HK-2 (cell line): ENCODE data around the gene FXYD2.
"Not testable (repeated sequence)": the region's sequence is repeated elsewhere in the genome, so short reads cannot be mapped to it uniquely, and the experiment has no call there.

Source experiments
- DNase-seq: peaks from one replicate; pipeline ENCODE4 v3.0.0-alpha.2; 2018; ENCODE audit not compliant: unreplicated experiment

The FXYD2 gene

DNA sequence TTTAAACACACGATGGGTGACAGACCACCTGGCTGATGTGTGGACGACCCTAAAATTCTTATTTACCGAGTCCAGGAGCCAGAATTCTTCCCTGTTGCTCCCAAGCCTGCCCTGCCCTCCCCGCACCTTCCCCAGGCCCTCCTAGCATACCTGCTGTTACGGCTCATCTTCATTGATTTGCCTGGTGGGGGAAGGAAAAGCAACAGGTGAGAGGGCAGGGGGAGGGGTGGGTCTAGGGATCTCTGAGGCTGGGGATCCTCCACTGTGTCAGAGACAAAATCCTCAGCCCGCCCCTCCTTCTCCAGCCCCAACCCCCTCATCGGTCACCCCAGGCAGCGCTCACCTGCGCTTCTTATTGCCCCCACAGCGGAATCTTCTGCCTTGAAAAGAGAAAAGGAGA lies 4.0 kb downstream of the FXYD2 start:
- no peak for DNase-seq

DNA sequence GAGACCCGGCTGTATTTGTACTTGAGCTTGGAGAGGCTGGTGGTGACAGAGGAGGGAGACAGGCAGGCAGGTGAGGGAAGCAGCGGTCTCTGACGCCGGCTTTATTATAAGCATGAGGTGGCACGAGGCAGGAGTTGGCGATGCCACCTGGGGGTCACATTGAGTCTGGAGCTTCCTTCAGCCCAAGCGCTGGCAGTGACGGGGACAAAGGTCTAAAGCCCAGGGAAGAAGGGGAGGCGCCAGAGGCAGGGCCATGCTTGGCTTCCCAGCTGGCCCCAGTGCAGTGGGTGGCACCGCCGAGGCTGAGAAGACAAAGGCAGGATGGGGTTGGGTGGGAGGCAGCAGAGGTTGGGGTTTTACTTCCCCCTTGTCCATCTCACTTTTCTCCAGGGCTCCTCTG lies 4.5 kb downstream of the FXYD2 start:
- DNase-seq = no peak

GRCh38 chr11:117819096-117820040 lies 5.2 kb downstream of the FXYD2 start:
- peak; percentile 71 for DNase-seq

DNA sequence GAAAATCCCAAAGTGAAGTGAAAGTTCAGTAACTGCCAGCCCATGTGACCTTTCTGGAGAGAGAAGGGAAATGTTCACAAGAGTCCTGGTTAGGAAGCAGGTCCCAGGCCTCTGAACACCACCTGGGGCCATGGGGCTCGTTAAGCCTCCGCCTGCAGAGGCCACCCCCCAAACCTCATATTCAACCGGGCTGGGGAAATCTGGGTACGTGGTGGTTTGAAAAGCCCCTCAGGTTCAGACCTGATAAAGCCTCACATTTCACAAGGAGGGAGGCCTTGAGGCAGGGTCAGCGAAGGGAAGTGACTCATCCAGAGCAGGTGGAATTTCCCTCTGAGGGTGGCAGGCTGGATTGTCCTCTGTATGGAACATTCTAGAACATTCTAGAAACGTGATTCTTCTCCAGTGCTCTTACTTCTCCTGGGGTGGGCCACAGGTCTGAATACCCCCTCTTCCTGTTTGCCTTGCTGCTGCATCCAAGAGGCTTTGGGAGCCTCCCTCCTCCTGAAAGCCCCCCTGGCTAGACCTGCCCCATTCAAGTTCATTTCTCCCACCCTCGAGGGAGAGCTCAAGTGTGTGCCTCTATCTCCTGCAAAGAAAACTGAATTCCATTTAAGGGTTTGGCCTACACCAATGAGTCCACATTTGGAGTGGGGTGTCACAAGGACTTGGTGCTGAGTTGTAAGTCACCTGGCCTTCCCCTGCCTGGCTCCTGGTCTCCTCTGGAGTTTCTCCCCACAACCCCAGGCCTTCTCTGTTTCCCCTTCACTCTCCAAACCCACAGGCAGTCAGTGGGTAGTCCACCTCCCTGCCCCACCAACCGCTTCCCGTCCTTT lies 6.3 kb downstream of the FXYD2 start:
- DNase-seq = peak; percentile 57

DNA sequence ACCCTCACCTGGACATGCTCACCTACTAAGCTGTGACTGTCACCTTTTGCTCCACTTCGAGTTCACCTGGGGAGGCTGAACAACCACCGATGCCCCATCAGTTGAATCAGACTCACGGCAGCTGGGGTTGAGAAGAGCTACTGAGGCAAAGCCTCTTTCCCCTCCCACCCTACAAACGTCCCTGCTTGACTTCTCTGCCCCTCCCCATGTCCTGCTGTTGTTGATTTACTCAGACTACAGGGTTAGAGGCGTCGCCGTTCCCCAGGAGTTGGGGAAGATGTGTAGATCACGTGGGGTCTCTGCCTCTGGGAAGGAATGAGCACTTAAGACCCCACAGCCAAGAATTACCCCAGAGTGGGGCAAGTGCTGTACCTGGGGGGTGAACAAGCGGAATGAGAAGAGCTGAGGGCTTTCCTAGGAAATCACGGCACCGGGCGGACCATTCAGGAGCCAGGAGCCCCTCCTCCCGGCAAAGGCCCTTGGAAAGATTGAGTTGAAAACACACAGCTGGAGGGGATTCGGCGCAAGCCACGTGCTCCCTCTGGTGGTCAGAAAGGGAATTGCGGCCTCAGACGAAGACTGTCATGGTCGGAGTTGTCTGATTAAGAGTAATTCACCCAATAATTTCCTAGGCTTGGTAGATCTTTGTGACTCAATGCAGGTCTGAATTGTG lies 7.0 kb downstream of the FXYD2 start:
- DNase-seq = peak; percentile 92

DNA sequence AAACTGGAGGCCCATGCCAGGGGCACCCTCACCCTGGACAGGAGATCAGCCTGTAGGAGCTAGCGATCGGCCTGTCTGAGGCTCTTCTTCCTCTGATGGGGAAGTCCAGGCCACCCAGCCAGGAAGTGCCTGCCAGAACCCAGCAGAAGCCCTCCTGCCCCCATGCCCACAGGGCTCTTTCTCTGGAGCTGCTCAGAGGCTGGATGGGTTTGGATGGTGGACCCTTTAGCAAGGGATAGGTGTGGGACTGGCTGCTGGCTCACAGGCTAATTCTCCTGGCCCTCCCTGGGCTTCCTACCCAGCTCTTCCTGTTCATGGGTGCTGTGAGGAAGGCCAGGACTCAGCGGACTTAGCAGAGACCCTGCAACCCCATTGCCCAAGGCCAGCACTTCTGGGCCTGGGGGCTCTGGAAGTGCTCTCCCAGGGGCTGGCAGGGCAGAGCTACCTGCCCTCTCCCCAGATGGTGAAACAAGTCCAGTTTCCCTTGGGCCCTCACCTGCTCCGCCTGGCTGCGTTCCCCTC lies 7.6 kb downstream of the FXYD2 start:
- peak; percentile 49 for DNase-seq

GRCh38 chr11:117816151-117816741 lies 8.3 kb downstream of the FXYD2 start:
- DNase-seq = peak; percentile 62

- DNase-seq = no peak
These were observed 9.2 kb downstream of the FXYD2 start for GRCh38 chr11:117815262-117815803.

DNA sequence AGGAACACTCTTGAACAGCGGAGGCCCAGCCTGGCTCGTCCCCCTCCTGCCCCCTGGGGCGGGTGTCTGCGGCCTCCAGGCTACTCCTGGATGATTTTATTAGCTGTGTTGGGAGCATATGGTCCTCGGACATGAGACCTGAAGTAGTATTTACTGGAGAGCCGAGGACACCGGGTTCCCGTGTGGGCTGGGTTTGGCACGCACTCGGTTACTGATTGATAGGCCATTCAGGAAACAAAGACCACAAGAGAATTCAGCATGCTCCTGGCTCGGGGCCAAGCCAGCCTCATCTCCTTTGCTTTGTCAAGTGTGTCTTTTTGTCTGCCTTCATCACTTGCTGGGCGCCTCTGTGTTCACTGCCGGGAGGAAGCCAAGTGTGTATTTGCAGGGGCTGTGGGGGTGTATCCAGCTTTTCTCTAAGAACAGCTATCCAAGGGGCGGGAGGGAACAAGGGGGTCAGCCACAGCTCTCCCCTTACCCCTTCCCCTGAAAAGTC lies 9.7 kb downstream of the FXYD2 start:
- DNase-seq = peak; percentile 90

GRCh38 chr11:117814204-117814765 lies 10.3 kb downstream of the FXYD2 start:
- DNase-seq = no peak

DNA sequence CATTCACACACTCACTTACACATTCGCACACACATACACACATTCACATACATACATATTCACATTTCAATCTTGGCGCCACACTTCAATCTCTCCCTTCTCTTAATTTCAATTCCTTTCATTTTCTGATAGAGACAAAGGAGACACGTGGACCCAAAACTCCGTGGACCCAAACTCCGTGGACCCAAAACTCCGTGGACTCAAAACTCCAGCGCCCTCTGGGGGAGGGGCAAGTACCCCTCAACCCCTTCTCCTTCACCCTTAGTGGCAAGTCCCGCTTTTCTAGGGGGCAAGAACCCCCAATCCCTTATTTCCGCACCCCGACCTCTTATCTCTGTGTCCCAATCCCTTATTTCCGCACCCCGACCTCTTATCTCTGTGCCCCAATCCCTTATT lies 14.5 kb downstream of the FXYD2 start:
- DNase-seq = not testable (repeated sequence)

DNA sequence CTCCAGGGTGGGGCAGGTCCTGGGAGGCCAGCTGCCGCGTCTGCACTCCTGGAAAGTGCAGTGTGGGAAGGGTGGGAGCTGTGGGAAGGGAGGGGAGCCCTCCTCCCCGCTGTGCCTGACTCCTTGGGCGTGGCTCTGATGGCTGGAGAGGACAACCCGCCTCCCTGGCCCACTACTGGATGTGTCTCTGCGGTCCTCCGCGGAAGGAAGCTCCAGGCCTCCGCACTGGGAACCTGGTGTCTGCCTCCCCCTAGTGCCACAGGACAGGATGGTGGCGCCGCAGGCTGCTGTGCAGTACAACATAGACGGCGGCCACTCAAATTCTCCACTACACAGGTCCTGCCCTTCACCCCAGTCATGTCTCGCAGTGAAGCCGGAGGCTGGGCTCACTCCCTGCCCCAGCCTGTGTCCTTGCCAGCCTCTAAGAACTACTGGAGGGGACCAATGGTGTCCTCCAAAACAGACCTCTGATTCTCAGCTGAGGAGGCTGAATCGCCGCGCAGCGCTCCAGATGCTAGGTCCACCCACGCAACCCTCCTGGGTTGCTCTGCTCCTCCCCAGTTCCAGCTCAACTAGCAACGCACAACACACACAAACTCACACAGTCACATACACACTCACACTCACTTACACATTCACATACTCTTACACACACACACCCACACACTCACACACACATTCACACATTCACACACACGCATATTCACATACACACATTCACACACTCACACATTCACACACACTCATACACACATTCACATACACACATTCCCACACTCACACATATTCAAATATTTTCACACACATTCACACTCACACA lies 15.1 kb downstream of the FXYD2 start:
- DNase-seq = peak; percentile 8

DNA sequence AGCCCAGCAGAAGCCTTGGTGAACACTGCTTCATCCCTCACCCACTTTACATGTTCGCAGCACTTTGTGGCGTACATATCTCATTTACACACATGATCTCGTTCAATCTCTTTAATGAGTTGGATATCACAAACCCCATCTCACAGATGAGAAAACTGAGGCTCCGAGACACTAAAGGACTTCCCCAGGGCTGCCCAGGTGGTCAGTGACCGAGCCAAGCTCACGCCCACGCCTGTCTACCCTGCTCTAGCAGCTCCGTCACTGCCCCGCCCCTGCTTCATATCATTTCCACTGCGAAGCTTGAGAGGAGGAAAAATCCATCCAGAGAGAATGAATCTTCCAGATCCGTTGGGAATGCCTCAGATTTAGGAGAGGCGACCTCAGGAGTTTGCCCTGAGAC lies 15.8 kb downstream of the FXYD2 start:
- no peak for DNase-seq

- DNase-seq = peak; percentile 34
These were observed 16.8 kb downstream of the FXYD2 start for GRCh38 chr11:117807482-117808327.

- no peak for DNase-seq
These were observed 17.7 kb downstream of the FXYD2 start for GRCh38 chr11:117806846-117807245.

- no peak for DNase-seq
These were observed 19.5 kb downstream of the FXYD2 start for GRCh38 chr11:117805045-117805444.

- DNase-seq = no peak
These were observed 20.6 kb downstream of the FXYD2 start for GRCh38 chr11:117803896-117804295.

GRCh38 chr11:117799634-117800033 lies 24.9 kb downstream of the FXYD2 start:
- DNase-seq = no peak
